Right atrium auricular region (tissue), 2 donors: ENCODE measurements around the gene RAPGEF4. TPM values are rescaled to one million over a fixed set of nuclear protein-coding genes. Genes with fewer than 3 reads are reported as not detected.

Source experiments
- DNase-seq: peaks from one replicate; pipeline ENCODE4 v3.0.0-alpha.2; 2019; ENCODE audit warnings: low spot score
- H3K27ac ChIP-seq, 2 donors: fragments of 200-600 bp; sonication (generic); 1 replicate in 1 of 2; 2 replicates in 1 of 2; pipeline ENCODE4 v1.5.1; 2016 to 2019
- H3K27me3 ChIP-seq, 2 donors: fragments of 200-600 bp; sonication (generic); one replicate each; pipeline versions ENCODE4 v1.5.1 to v1.6.0; 2017 to 2019
- H3K36me3 ChIP-seq: fragments of 200-600 bp; sonication (generic); one replicate; pipeline ENCODE4 v1.5.1; 2016
- H3K4me1 ChIP-seq, 2 donors: fragments of 200-600 bp; sonication (generic); one replicate each; pipeline versions ENCODE4 v1.5.1 to v1.6.0; 2017 to 2019
- H3K4me3 ChIP-seq, 2 donors: fragments of 200-600 bp; sonication (generic); 1 replicate in 1 of 2; 2 replicates in 1 of 2; pipeline ENCODE4 v1.5.1; 2017 to 2019; ENCODE audit warnings: mild to moderate bottlenecking in 1 of 2, moderate library complexity in 1 of 2
- H3K9me3 ChIP-seq, 2 donors: fragments of 200-600 bp; sonication (generic); one replicate each; pipeline ENCODE4 v1.5.1; 2019
- total RNA-seq, 2 donors: library from RNA; depleted of rRNA; stranded (reverse); fragments of >200 nt; gene quantifications; one replicate each; pipeline ENCODE4 v1.1.0, GENCODE V29; 2016
- TF ChIP-seq, protein P1 (sequence below), 2 donors: fragments of 200-600 bp; sonication (generic); IDR thresholded peaks; one replicate each; pipeline ENCODE4 v1.5.1; 2019; ENCODE audit warnings: antibody characterized with exemption in 2 of 2

Gene RAPGEF4
- total RNA-seq, 2 donors from 2014 or later: 6.2 to 14.1 TPM

GRCh38 chr2:172808156-172808555 lies 72.5 kb downstream of the RAPGEF4 start:
- Histone ChIP-seq H3K27me3 (no peaks in the 10 kb centered on the region), H3K4me3 (no peak overlapping the region), H3K36me3 (no peaks in the 10 kb centered on the region), H3K9me3 (no peaks in the 10 kb centered on the region), H3K4me1 (no peaks in the 10 kb centered on the region), H3K27ac (no peak overlapping the region)
- TF ChIP-seq, protein P1, sequence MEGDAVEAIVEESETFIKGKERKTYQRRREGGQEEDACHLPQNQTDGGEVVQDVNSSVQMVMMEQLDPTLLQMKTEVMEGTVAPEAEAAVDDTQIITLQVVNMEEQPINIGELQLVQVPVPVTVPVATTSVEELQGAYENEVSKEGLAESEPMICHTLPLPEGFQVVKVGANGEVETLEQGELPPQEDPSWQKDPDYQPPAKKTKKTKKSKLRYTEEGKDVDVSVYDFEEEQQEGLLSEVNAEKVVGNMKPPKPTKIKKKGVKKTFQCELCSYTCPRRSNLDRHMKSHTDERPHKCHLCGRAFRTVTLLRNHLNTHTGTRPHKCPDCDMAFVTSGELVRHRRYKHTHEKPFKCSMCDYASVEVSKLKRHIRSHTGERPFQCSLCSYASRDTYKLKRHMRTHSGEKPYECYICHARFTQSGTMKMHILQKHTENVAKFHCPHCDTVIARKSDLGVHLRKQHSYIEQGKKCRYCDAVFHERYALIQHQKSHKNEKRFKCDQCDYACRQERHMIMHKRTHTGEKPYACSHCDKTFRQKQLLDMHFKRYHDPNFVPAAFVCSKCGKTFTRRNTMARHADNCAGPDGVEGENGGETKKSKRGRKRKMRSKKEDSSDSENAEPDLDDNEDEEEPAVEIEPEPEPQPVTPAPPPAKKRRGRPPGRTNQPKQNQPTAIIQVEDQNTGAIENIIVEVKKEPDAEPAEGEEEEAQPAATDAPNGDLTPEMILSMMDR (IDR thresholded peaks at IDR 0.05): no peak
- no peak for DNase-seq

GRCh38 chr2:172811027-172811426 lies 75.4 kb downstream of the RAPGEF4 start:
- TF ChIP-seq, protein P1 (IDR thresholded peaks at IDR 0.05): no peak
- H3K27ac ChIP-seq: no peak overlapping the region
- no peak for DNase-seq
- H3K27me3 ChIP-seq: no peaks in the 10 kb centered on the region
- no peaks in the 10 kb centered on the region for H3K36me3 ChIP-seq
- no peak overlapping the region for H3K4me3 ChIP-seq
- no peaks in the 10 kb centered on the region for H3K9me3 ChIP-seq
- H3K4me1 ChIP-seq: no peaks in the 10 kb centered on the region

DNA sequence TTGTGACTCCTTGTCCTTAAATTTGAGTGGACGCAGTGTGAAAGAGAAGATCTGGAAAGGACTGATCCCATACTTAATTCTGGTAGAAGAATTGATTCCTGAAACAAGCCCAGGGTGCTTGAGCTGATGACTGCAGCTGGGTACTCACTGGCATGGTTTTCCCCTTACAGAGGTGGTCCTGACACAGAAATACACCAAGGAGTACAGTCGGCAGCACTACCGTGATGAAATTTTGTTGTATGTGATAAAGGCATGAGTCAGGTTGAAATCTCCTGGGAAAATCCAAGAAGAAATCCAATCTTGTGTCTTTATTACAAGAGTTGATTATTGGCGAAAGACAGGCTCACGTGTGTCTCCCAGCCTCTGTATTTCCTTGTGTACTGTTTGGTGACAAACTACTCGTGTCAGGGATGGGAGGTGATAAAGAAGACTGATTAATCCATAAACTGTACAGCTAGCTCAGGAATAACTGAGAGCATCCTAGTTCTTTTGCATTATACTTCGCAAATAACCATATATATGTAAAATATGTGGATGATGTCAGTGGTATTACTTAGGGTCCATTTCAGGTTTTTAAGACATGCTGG lies 76.6 kb downstream of the RAPGEF4 start:
- no peaks in the 10 kb centered on the region for H3K9me3 ChIP-seq
- H3K27ac ChIP-seq: no peak overlapping the region
- no peak for DNase-seq
- no peaks in the 10 kb centered on the region for H3K27me3 ChIP-seq
- no peak overlapping the region for H3K4me3 ChIP-seq
- no peaks in the 10 kb centered on the region for H3K36me3 ChIP-seq
- no peaks in the 10 kb centered on the region for H3K4me1 ChIP-seq
- TF ChIP-seq, protein P1 (IDR thresholded peaks at IDR 0.05): no peak

DNA sequence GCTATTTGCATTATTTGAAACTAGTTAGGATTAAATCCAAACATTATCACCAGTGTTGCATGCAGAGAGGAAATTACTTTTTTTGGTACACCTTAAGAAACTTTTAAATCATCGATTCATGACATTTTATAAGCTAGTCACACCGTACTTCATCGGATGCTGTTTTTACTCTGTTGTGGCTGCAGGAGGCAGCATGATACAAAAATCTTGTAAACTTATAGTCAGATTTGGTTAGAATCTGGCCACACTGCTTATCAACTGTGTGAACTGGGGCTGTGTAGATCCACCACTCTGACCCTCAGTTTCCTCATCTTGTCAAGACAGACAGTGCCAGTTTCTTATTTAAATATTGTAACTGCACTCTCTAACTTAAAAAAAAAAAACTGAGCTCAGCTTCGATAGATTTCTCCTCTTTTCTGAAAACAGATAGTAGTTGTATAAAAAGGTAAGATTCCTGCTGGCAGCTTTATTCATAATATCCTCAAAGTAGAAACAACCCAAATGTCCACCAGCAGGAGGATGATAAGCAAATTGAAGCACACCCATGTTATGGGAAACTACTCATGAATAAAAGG lies 77.8 kb downstream of the RAPGEF4 start:
- Histone ChIP-seq H3K27ac (no peak overlapping the region), H3K36me3 (no peaks in the 10 kb centered on the region), H3K4me3 (no peak overlapping the region), H3K27me3 (no peaks in the 10 kb centered on the region), H3K4me1 (no peaks in the 10 kb centered on the region), H3K9me3 (no peaks in the 10 kb centered on the region)
- no peak for DNase-seq
- TF ChIP-seq, protein P1 (IDR thresholded peaks at IDR 0.05): peak in 1 of 2 donors; percentile 65

GRCh38 chr2:172817411-172817810 lies 81.8 kb downstream of the RAPGEF4 start:
- no peaks in the 10 kb centered on the region for H3K4me1 ChIP-seq
- no peaks in the 10 kb centered on the region for H3K9me3 ChIP-seq
- no peak overlapping the region for H3K4me3 ChIP-seq
- DNase-seq: no peak
- TF ChIP-seq, protein P1 (IDR thresholded peaks at IDR 0.05): no peak
- no peaks in the 10 kb centered on the region for H3K36me3 ChIP-seq
- no peak overlapping the region for H3K27ac ChIP-seq
- no peaks in the 10 kb centered on the region for H3K27me3 ChIP-seq

DNA sequence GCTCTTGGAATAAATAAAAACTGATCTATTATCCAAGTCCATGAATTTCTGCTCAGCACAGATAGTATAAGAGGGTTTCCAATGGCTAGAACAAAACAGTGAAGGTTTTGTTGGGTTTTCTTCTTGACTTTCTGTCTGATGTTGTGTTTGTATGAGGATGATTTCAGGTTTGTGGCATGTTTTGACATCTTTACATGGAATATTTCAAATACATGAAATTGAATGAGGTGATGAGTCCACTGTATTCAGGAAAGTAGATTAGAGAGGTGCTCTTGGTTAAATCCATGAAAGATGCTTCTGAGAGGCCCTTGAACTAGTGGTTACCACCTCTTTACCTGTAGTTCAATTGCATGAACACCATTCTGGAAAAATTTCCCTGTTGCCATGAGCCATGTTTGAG lies 84.3 kb downstream of the RAPGEF4 start:
- H3K4me3 ChIP-seq: no peak overlapping the region
- no peaks in the 10 kb centered on the region for H3K36me3 ChIP-seq
- no peaks in the 10 kb centered on the region for H3K9me3 ChIP-seq
- TF ChIP-seq, protein P1 (IDR thresholded peaks at IDR 0.05): no peak
- H3K4me1 ChIP-seq: peaks cover 0 to 5% of the 10 kb centered on the region in 2 donors
- no peaks in the 10 kb centered on the region for H3K27me3 ChIP-seq
- no peak for DNase-seq
- H3K27ac ChIP-seq: no peak overlapping the region
